SK-N-SH (cell line): ENCODE measurements around the gene HVCN1. TPM values are rescaled to one million over a fixed set of nuclear protein-coding genes. Genes with fewer than 3 reads are reported as not detected.
"Not testable (repeated sequence)": the region's sequence is repeated elsewhere in the genome, so short reads cannot be mapped to it uniquely, and the experiment has no call there.

Experiments used
- CTCF ChIA-PET: fragments of 300-600, 350-600 bp; formaldehyde crosslinking; extraction: SDS; loops from one replicate; lab custom pipeline; 2021; lab: Yijun Ruan, JAX
- POLR2A ChIA-PET: fragments of 350-600 bp; sonication (Branson Sonifier 250); formaldehyde crosslinking; extraction: SDS; loops from one replicate; lab custom pipeline; 2020; ENCODE audit warnings: antibody characterized with exemption, inconsistent platforms; lab: Yijun Ruan, JAX
- DNase-seq: peaks from one replicate; pipeline ENCODE4 v3.0.0; 2012
- H2AFZ ChIP-seq: fragments of 200-600 bp; sonication (generic); 2 replicates; pipeline ENCODE4 v1.8.1; 2016; ENCODE audit warnings: antibody characterized with exemption, mild to moderate bottlenecking, low read depth
- H3F3A ChIP-seq: fragments of 200-600 bp; sonication (generic); replicated peaks from 2 replicates; pipeline ENCODE3; 2016; ENCODE audit warnings: antibody characterized with exemption, mild to moderate bottlenecking; ENCODE audit not compliant: insufficient read depth
- H3K27ac ChIP-seq, 2 experiments: fragments of 200-500 bp in 1 of 2; fragments of 200-600 bp in 1 of 2; sonication (Bioruptor generic) in 1 of 2; sonication (generic), shearing (Covaris generic) in 1 of 2; 2 replicates each; pipeline versions ENCODE4 v1.5.1 to v1.6.1; 2014 to 2016; ENCODE audit warnings: low read depth in 2 of 2, inconsistent platforms in 1 of 2, low read length in 1 of 2, mild to moderate bottlenecking in 1 of 2, mixed read lengths in 1 of 2
- H3K27me3 ChIP-seq: fragments of 200-600 bp; sonication (generic), shearing (Covaris generic); 2 replicates; pipeline ENCODE4 v1.6.1; 2016; ENCODE audit warnings: mixed run types; ENCODE audit not compliant: insufficient read depth
- H3K36me3 ChIP-seq, 2 experiments: fragments of 200-500 bp in 1 of 2; fragments of 200-600 bp in 1 of 2; sonication (Bioruptor generic) in 1 of 2; sonication (generic) in 1 of 2; replicated peaks in 1 of 2; 2 replicates each; pipeline versions ENCODE3 to v1.5.1; 2014 to 2016; ENCODE audit warnings: low read length in 1 of 2, mild to moderate bottlenecking in 1 of 2; ENCODE audit not compliant: insufficient read depth in 2 of 2, control insufficient read depth in 1 of 2
- H3K4me1 ChIP-seq, 2 experiments: fragments of 200-500 bp in 1 of 2; fragments of 200-600 bp in 1 of 2; sonication (Bioruptor generic) in 1 of 2; sonication (generic), shearing (Covaris generic) in 1 of 2; 2 replicates each; pipeline versions ENCODE4 v1.5.1 to v1.6.1; 2014 to 2016; ENCODE audit warnings: low read depth in 1 of 2, low read length in 1 of 2, mixed run types in 1 of 2; ENCODE audit not compliant: insufficient read depth in 2 of 2, control insufficient read depth in 1 of 2
- H3K4me2 ChIP-seq: fragments of 200-600 bp; sonication (generic), shearing (Covaris generic); 2 replicates; pipeline ENCODE4 v1.6.1; 2017; ENCODE audit warnings: mixed run types
- H3K4me3 ChIP-seq, 2 experiments: fragments of 200-500 bp in 1 of 2; fragments of 200-600 bp in 1 of 2; sonication (Bioruptor generic) in 1 of 2; sonication (generic), shearing (Covaris generic) in 1 of 2; 2 replicates each; pipeline versions ENCODE4 v1.5.1 to v1.8.1; 2014 to 2016; ENCODE audit warnings: low read depth in 2 of 2, inconsistent platforms in 1 of 2, low read length in 1 of 2, mild to moderate bottlenecking in 1 of 2, mixed read lengths in 1 of 2, moderate library complexity in 1 of 2
- H3K79me2 ChIP-seq: fragments of 200-600 bp; sonication (generic); 2 replicates; pipeline ENCODE4 v1.8.1; 2017; ENCODE audit warnings: mild to moderate bottlenecking; ENCODE audit not compliant: insufficient read depth
- H3K9ac ChIP-seq: fragments of 200-600 bp; sonication (generic); 2 replicates; pipeline ENCODE4 v1.6.1; 2017; ENCODE audit warnings: mixed run types
- H3K9me2 ChIP-seq: fragments of 200-600 bp; sonication (generic); 2 replicates; pipeline ENCODE4 v1.6.1; 2017; ENCODE audit warnings: mixed run types
- H3K9me3 ChIP-seq: fragments of 200-600 bp; sonication (generic); 2 replicates; pipeline ENCODE4 v1.6.1; 2017; ENCODE audit warnings: mixed run types, mild to moderate bottlenecking, moderate library complexity
- H4K20me1 ChIP-seq: fragments of 200-600 bp; sonication (generic); 2 replicates; pipeline ENCODE4 v1.6.1; 2017; ENCODE audit warnings: mild to moderate bottlenecking, mixed run types; ENCODE audit not compliant: insufficient read depth
- CHD2 ChIP-seq: fragments of 150-350 bp; IDR thresholded peaks from 2 replicates; pipeline ENCODE4 v1.6.1; 2018; ENCODE audit warnings: low read length; ENCODE audit not compliant: partially characterized antibody
- EZH2phosphoT487 ChIP-seq: fragments of 200-600 bp; sonication (generic); IDR thresholded peaks from 2 replicates; pipeline ENCODE4 v1.6.1; 2017; ENCODE audit warnings: low read depth, mixed run types, mild to moderate bottlenecking, antibody characterized with exemption, moderate library complexity, borderline replicate concordance
- FOSL2 ChIP-seq: IDR thresholded peaks from 2 replicates; pipeline ENCODE4 v1.4.0; 2012; ENCODE audit warnings: low read depth, mild to moderate bottlenecking, moderate library complexity, borderline replicate concordance
- FOXJ3 ChIP-seq: sonication (generic); formaldehyde crosslinking; IDR thresholded peaks from 2 replicates; pipeline ENCODE4 v1.5.1; 2020; ENCODE audit warnings: mild to moderate bottlenecking, missing genetic modification reagents
- FOXM1 ChIP-seq: IDR thresholded peaks from 2 replicates; pipeline ENCODE4 v1.4.0; 2012; ENCODE audit warnings: low read depth, mild to moderate bottlenecking
- GATA2 ChIP-seq: sonication (generic); formaldehyde crosslinking; IDR thresholded peaks from 2 replicates; pipeline ENCODE4 v1.5.0; 2020; ENCODE audit warnings: mild to moderate bottlenecking, missing genetic modification reagents
- JUND ChIP-seq: IDR thresholded peaks from 2 replicates; pipeline ENCODE4 v1.4.0; 2012
- MXI1 ChIP-seq: IDR thresholded peaks from 2 replicates; pipeline ENCODE4 v1.6.1; 2012; ENCODE audit warnings: mild to moderate bottlenecking, low read depth, low read length, improper control_type of control experiment
- POLR2AphosphoS5 ChIP-seq: IDR thresholded peaks from 2 replicates; pipeline ENCODE4 v1.6.1; 2012; ENCODE audit warnings: low read depth, low read length
- RAD21 ChIP-seq: IDR thresholded peaks from 2 replicates; pipeline ENCODE4 v1.6.1; 2012; ENCODE audit warnings: mild to moderate bottlenecking, low read length
- RCOR1 ChIP-seq: fragments of 150-350 bp; IDR thresholded peaks from 2 replicates; pipeline ENCODE4 v1.6.1; 2017; ENCODE audit warnings: antibody characterized with exemption, low read length
- SIN3A ChIP-seq: IDR thresholded peaks from 2 replicates; pipeline ENCODE4 v1.6.1; 2012; ENCODE audit warnings: low read depth, mild to moderate bottlenecking, low read length, moderate library complexity, borderline replicate concordance
- SMC3 ChIP-seq: IDR thresholded peaks from 2 replicates; pipeline ENCODE4 v1.6.1; 2012; ENCODE audit warnings: low read depth, low read length, improper control_type of control experiment
- TCF12 ChIP-seq: IDR thresholded peaks from 2 replicates; pipeline ENCODE4 v1.4.0; 2012
- YY1 ChIP-seq: IDR thresholded peaks from 2 replicates; pipeline ENCODE4 v1.4.0; 2012; ENCODE audit warnings: low read depth, mild to moderate bottlenecking
- WGBS: methylation state at CpG from one replicate; pipeline ENCODE4 v1.1.6; 2017; ENCODE audit warnings: low lambda C conversion rate; 5-methylcytosine and 5-hydroxymethylcytosine counted together
- polyA plus RNA-seq, 3 experiments: library from polyadenylated mRNA; depleted of rRNA; stranded (reverse); fragments of >200 nt; gene quantifications; 2 replicates each; pipeline ENCODE4 v1.2.3, GENCODE V29; 2012
- TF ChIP-seq, protein P1 (sequence below): fragments of 150-350 bp; IDR thresholded peaks from 2 replicates; pipeline ENCODE4 v1.6.1; 2016; ENCODE audit warnings: mild to moderate bottlenecking, low read depth, low read length
- TF ChIP-seq, protein P2 (sequence below): IDR thresholded peaks from 2 replicates; pipeline ENCODE4 v1.4.0; 2012; ENCODE audit warnings: low read depth, borderline replicate concordance

The HVCN1 gene
- polyA plus RNA-seq, 1 of the 3 experiments (the other 2 are of a cell fraction): 0.03 TPM

DNA sequence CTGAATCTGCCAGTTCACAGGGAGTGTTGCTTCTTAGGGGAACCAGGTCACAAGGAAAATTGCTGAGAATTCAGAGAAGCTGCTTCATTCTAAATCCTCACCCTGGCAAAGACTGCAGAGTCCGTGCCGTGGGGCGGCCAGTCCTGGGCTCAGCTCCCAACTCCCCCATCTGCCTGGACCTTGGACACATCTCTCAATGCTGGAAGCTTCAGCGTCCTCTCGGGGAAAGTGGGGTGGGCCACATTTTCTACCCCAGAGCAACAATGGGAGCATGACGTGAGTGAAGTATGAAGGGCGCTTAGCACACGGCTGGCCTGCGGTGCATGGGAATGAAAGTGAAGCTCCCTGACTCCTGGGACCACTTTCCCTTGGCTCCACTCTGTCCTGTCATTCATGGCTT is 31.2 kb downstream of the HVCN1 start (continued):
- TF ChIP-seq FOXJ3 (CRISPR knock-in tag) (no peak), CHD2 (no peak)
- TF ChIP-seq, protein P1, sequence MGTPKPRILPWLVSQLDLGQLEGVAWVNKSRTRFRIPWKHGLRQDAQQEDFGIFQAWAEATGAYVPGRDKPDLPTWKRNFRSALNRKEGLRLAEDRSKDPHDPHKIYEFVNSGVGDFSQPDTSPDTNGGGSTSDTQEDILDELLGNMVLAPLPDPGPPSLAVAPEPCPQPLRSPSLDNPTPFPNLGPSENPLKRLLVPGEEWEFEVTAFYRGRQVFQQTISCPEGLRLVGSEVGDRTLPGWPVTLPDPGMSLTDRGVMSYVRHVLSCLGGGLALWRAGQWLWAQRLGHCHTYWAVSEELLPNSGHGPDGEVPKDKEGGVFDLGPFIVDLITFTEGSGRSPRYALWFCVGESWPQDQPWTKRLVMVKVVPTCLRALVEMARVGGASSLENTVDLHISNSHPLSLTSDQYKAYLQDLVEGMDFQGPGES: no peak
- TF ChIP-seq, all 33 proteins: peak for 0

DNA sequence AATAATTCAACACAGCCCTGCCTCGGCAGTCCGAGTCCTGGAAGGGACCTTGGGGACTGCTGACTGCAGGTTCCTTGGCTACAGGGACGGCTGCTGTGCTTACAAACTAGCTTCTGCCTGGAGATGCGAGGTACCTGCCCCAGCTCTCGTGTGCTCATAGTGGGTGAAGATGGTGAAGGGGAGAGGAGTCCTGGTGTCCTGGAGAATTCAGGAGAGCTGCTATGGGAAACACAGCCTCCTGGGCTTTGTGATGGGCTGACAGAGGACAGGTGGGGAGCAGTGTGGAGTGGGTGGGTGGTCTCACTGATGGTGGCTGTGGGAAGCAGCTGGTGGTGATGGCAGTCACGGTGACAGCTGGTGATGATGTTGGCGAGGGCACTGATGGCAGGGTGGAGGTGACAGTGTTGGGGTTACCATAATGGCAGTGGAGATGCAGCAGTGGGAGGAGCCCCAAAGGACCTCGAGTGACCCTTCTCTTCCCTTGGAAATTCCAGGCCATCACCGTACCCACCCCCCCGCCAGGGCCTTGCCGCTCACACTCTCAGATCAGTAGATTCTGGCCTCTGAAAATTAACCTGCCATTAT is 32.8 kb downstream of the HVCN1 start:
- ChIA-PET POLR2A (no interaction called here), CTCF (interaction anchor here (0.8 to 1.6 kb wide), 3 partner anchors 54 to 232 kb away, joined by 3 to 4 read pairs (median 3); no protein-coding TSS in a partner anchor)
- no peak for TF ChIP-seq CHD2
- no peak for TF ChIP-seq RCOR1
- no peaks in the 10 kb centered on the region for H4K20me1 ChIP-seq
- H3K79me2 ChIP-seq: no peaks in the 10 kb centered on the region
- peaks cover 0 to 11% of the 10 kb centered on the region in 2 experiments; a peak in 1 of 4 replicates for H3K4me1 ChIP-seq
- H3K4me2 ChIP-seq: no peak overlapping the region
- H3K9ac ChIP-seq: no peak overlapping the region
- H3K9me3 ChIP-seq: no peaks in the 10 kb centered on the region
- H3K4me3 ChIP-seq: no peak overlapping the region
- H3K9me2 ChIP-seq: no peaks in the 10 kb centered on the region
- WGBS: 85% methylated on average over 11 of the region's 11 CpGs
- no peaks in the 10 kb centered on the region for H3K27me3 ChIP-seq
- no peaks in the 10 kb centered on the region for H3F3A ChIP-seq
- H2AFZ ChIP-seq: no peak overlapping the region
- no peaks in the 10 kb centered on the region for H3K36me3 ChIP-seq
- no peak for DNase-seq
- H3K27ac ChIP-seq: no peak overlapping the region

DNA sequence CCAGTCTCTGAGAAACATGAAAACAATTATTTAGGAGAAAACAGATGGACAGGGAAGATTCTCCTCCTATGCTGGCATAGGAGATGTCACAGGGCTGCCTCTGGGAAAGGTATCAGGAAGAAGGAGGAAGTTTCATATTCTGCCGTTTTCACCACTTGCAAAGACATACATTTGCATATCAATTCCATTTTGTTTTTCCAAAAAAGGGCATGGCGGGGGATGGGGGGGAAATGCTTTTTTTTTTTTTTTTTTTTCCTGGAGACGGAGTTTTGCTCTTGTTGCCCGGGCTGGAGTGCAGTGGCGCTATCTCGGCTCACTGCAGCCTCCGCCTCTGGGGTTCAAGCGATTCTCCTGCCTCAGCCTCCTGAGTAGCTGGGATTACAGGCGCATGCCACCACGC is 34.7 kb downstream of the HVCN1 start:
- H3F3A ChIP-seq, H4K20me1 ChIP-seq, H3K9ac ChIP-seq, H3K9me3 ChIP-seq, POLR2A ChIA-PET, H3K27me3 ChIP-seq, H3K4me2 ChIP-seq, H3K9me2 ChIP-seq, H2AFZ ChIP-seq, H3K27ac ChIP-seq, H3K79me2 ChIP-seq, H3K36me3 ChIP-seq, DNase-seq, H3K4me3 ChIP-seq: not testable (repeated sequence)
- CTCF ChIA-PET: interaction anchor here (0.8 kb wide), 1 partner anchor 204 kb away, joined by 3 read pairs; the partner anchor contains the start of gene ARPC3
- peaks cover 0 to 11% of the 10 kb centered on the region in 2 experiments; a peak in 1 of 4 replicates for H3K4me1 ChIP-seq
- 92% methylated on average over 10 of the region's 10 CpGs for WGBS

DNA sequence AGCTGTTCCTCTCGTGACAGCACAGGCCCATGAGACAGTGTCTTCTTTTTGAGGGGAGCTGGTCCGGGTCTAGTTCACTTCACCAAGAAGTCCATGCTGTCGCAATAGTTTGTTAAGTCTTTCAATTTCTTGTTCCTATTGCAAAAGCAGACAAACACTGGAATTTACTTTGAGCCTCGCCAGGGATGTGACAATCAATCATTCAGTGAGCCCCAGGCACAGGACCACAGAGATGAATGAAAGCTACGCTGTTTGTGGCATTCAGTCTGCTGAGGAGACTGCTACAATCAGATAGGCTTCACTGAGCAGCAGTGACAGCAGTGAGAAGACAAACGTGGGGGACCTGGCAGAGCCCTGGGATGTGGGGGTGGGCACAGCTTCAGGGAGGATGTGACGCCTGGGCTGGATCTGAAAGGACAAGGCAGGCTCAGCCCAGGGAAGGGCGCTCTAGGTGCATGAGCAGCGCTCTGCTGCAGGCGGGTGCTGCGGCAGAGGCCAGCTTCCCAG is 39.5 kb downstream of the HVCN1 start:
- Histone ChIP-seq H3K4me1 (no peaks in the 10 kb centered on the region), H3K9ac (no peak overlapping the region), H2AFZ (no peak overlapping the region), H3K27ac (no peak overlapping the region), H3K4me3 (no peak overlapping the region), H3K27me3 (no peaks in the 10 kb centered on the region), H3K9me3 (no peaks in the 10 kb centered on the region), H4K20me1 (no peaks in the 10 kb centered on the region), H3F3A (no peaks in the 10 kb centered on the region), H3K36me3 (peaks cover 5% of the 10 kb centered on the region in 2 experiments), H3K79me2 (no peaks in the 10 kb centered on the region), H3K9me2 (no peaks in the 10 kb centered on the region), H3K4me2 (no peak overlapping the region)
- peak; percentile 69 for DNase-seq
- POLR2A ChIA-PET: no interaction called here
- CTCF ChIA-PET: interaction anchor here (0.8 to 1.7 kb wide), 8 partner anchors 18 to 239 kb away, joined by 3 to 8 read pairs (median 4); no protein-coding TSS in a partner anchor
- whole genome bisulfite sequencing: 89% methylated on average over 11 of the region's 11 CpGs
- no peak for TF ChIP-seq POLR2AphosphoS5
- no peak for TF ChIP-seq TCF12
- TF ChIP-seq RCOR1: no peak
- TF ChIP-seq RAD21: peak; percentile 57
- TF ChIP-seq, protein P2, sequence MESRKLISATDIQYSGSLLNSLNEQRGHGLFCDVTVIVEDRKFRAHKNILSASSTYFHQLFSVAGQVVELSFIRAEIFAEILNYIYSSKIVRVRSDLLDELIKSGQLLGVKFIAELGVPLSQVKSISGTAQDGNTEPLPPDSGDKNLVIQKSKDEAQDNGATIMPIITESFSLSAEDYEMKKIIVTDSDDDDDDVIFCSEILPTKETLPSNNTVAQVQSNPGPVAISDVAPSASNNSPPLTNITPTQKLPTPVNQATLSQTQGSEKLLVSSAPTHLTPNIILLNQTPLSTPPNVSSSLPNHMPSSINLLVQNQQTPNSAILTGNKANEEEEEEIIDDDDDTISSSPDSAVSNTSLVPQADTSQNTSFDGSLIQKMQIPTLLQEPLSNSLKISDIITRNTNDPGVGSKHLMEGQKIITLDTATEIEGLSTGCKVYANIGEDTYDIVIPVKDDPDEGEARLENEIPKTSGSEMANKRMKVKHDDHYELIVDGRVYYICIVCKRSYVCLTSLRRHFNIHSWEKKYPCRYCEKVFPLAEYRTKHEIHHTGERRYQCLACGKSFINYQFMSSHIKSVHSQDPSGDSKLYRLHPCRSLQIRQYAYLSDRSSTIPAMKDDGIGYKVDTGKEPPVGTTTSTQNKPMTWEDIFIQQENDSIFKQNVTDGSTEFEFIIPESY: no peak
- peak; percentile 34; the same call in 1 of the 2 replicates for TF ChIP-seq MXI1
- TF ChIP-seq FOXJ3 (CRISPR knock-in tag): no peak
- TF ChIP-seq YY1: no peak
- TF ChIP-seq SIN3A: no peak
- TF ChIP-seq JUND: no peak
- no peak for TF ChIP-seq FOSL2
- TF ChIP-seq FOXM1: no peak
- TF ChIP-seq GATA2 (CRISPR knock-in tag): no peak; the same call in 1 of the 2 replicates
- TF ChIP-seq EZH2phosphoT487: no peak
- TF ChIP-seq SMC3: peak; percentile 18; the same call in 1 of the 2 replicates
